Muscle layer of duodenum (tissue), 2 donors: Measurements from ENCODE around the gene WDR46.

Experiments used
- H3K27ac ChIP-seq: one replicate; pipeline ENCODE4 v1.7.0; 2013; ENCODE audit warnings: mild to moderate bottlenecking, low read length
- H3K27me3 ChIP-seq: one replicate; pipeline ENCODE4 v1.7.0; 2013; ENCODE audit warnings: low read depth, mild to moderate bottlenecking, control low read depth, low read length
- H3K36me3 ChIP-seq, 2 donors: one replicate each; pipeline ENCODE4 v1.7.0; 2013; ENCODE audit warnings: low read length in 2 of 2, control low read depth in 1 of 2, mild to moderate bottlenecking in 1 of 2; ENCODE audit not compliant: insufficient read depth in 2 of 2, control insufficient read depth in 1 of 2
- H3K4me1 ChIP-seq, 2 donors: one replicate each; pipeline ENCODE4 v1.7.0; 2013; ENCODE audit warnings: low read length in 2 of 2, mild to moderate bottlenecking in 2 of 2, control low read depth in 1 of 2, moderate library complexity in 1 of 2; ENCODE audit not compliant: insufficient read depth in 2 of 2, control insufficient read depth in 1 of 2
- H3K4me3 ChIP-seq, 2 donors: one replicate each; pipeline ENCODE4 v1.7.0; 2013; ENCODE audit warnings: low read length in 2 of 2, low read depth in 1 of 2, mild to moderate bottlenecking in 1 of 2
- H3K9me3 ChIP-seq, 2 donors: one replicate each; pipeline ENCODE4 v1.7.0; 2013; ENCODE audit warnings: low read length in 2 of 2, control low read depth in 1 of 2, mild to moderate bottlenecking in 1 of 2; ENCODE audit not compliant: control insufficient read depth in 1 of 2
- donor health status: healthy.

The WDR46 gene

GRCh38 chr6:33313105-33313708 lies 24.2 kb upstream of the WDR46 start:
- Histone ChIP-seq H3K4me3 (peak overlapping the region; percentile 92 to 95), H3K36me3 (no peaks in the 10 kb centered on the region), H3K9me3 (no peaks in the 10 kb centered on the region), H3K4me1 (peaks cover 5 to 39% of the 10 kb centered on the region in 2 donors), H3K27me3 (no peaks in the 10 kb centered on the region), H3K27ac (peak overlapping the region; percentile 96)

- H3K36me3 ChIP-seq = no peaks in the 10 kb centered on the region
- peak overlapping the region; percentile 96 for H3K27ac ChIP-seq
These were observed 23.5 kb upstream of the WDR46 start for GRCh38 chr6:33312361-33313104.

GRCh38 chr6:33306356-33306755 lies 17.3 kb upstream of the WDR46 start:
- H3K4me3 ChIP-seq = no peak overlapping the region
- H3K4me1 ChIP-seq = peaks cover 0 to 8% of the 10 kb centered on the region in 2 donors
- peaks cover 12 to 29% of the 10 kb centered on the region in 2 donors for H3K36me3 ChIP-seq
- no peaks in the 10 kb centered on the region for H3K27me3 ChIP-seq
- H3K27ac ChIP-seq = no peak overlapping the region
- H3K9me3 ChIP-seq = no peaks in the 10 kb centered on the region

More at GRCh38 chr6:33312361-33313104, 23.5 kb upstream of the WDR46 start:
- Histone ChIP-seq H3K9me3 (no peaks in the 10 kb centered on the region), H3K4me1 (peaks cover 5 to 37% of the 10 kb centered on the region in 2 donors), H3K27me3 (no peaks in the 10 kb centered on the region), H3K4me3 (peak overlapping the region; percentile 92 to 95)

GRCh38 chr6:33305052-33305451 lies 16.0 kb upstream of the WDR46 start:
- H3K36me3 ChIP-seq = peaks cover 12 to 29% of the 10 kb centered on the region in 2 donors
- no peak overlapping the region for H3K27ac ChIP-seq

GRCh38 chr6:33304216-33304615 lies 15.2 kb upstream of the WDR46 start:
- Histone ChIP-seq H3K9me3 (no peaks in the 10 kb centered on the region), H3K27me3 (no peaks in the 10 kb centered on the region), H3K4me1 (peaks cover 0 to 15% of the 10 kb centered on the region in 2 donors), H3K4me3 (no peak overlapping the region), H3K36me3 (peaks cover 12 to 29% of the 10 kb centered on the region in 2 donors), H3K27ac (no peak overlapping the region)

More at GRCh38 chr6:33305052-33305451, 16.0 kb upstream of the WDR46 start:
- no peaks in the 10 kb centered on the region for H3K27me3 ChIP-seq
- no peaks in the 10 kb centered on the region for H3K9me3 ChIP-seq
- peaks cover 0 to 11% of the 10 kb centered on the region in 2 donors for H3K4me1 ChIP-seq
- no peak overlapping the region for H3K4me3 ChIP-seq

- peaks cover 0 to 23% of the 10 kb centered on the region in 2 donors for H3K4me1 ChIP-seq
- no peaks in the 10 kb centered on the region for H3K9me3 ChIP-seq
- no peak overlapping the region for H3K27ac ChIP-seq
- peaks cover 12 to 29% of the 10 kb centered on the region in 2 donors for H3K36me3 ChIP-seq
- no peaks in the 10 kb centered on the region for H3K27me3 ChIP-seq
- no peak overlapping the region for H3K4me3 ChIP-seq
These were observed 12.8 kb upstream of the WDR46 start for GRCh38 chr6:33301877-33302276.

GRCh38 chr6:33299237-33299944 lies 10.4 kb upstream of the WDR46 start:
- Histone ChIP-seq H3K36me3 (peaks cover 12 to 28% of the 10 kb centered on the region in 2 donors), H3K4me3 (peak overlapping the region; percentile 70 to 96), H3K4me1 (peaks cover 0 to 18% of the 10 kb centered on the region in 2 donors), H3K27ac (peak overlapping the region; percentile 98), H3K9me3 (no peaks in the 10 kb centered on the region), H3K27me3 (no peaks in the 10 kb centered on the region)

- no peaks in the 10 kb centered on the region for H3K27me3 ChIP-seq
- no peaks in the 10 kb centered on the region for H3K9me3 ChIP-seq
- peaks cover 12 to 26% of the 10 kb centered on the region in 2 donors for H3K36me3 ChIP-seq
- H3K27ac ChIP-seq = peak within 1 kb of the TSS; percentile 98
- peak within 1 kb of the TSS; percentile 70 to 96 for H3K4me3 ChIP-seq
- peaks cover 0 to 20% of the 10 kb centered on the region in 2 donors for H3K4me1 ChIP-seq
These were observed 9.8 kb upstream of the WDR46 start, which contains the start of gene RGL2 for GRCh38 chr6:33298773-33299236. TSS of gene RGL2 (minus strand) at chr6:33298942. CDS start at chr6:33298610, 332 bp downstream.

GRCh38 chr6:33297956-33298772 lies 9.1 kb upstream of the WDR46 start:
- Histone ChIP-seq H3K9me3 (no peaks in the 10 kb centered on the region), H3K27me3 (no peaks in the 10 kb centered on the region), H3K27ac (peak overlapping the region; percentile 72), H3K4me1 (peaks cover 0 to 20% of the 10 kb centered on the region in 2 donors), H3K4me3 (peak overlapping the region; percentile 70 to 96), H3K36me3 (peaks cover 12 to 29% of the 10 kb centered on the region in 2 donors)

- H3K4me1 ChIP-seq = peaks cover 0 to 20% of the 10 kb centered on the region in 2 donors
- peak overlapping the region; percentile 16 for H3K27ac ChIP-seq
- no peaks in the 10 kb centered on the region for H3K9me3 ChIP-seq
- peak overlapping the region; percentile 48 to 70 for H3K4me3 ChIP-seq
- H3K36me3 ChIP-seq = peaks cover 12 to 35% of the 10 kb centered on the region in 2 donors
- no peaks in the 10 kb centered on the region for H3K27me3 ChIP-seq
These were observed 8.4 kb upstream of the WDR46 start for GRCh38 chr6:33297406-33297955.
